Hepatocyte (in vitro differentiated cells): ENCODE results near the gene DPYSL3. TPM values are rescaled to one million over a fixed set of nuclear protein-coding genes. Genes with fewer than 3 reads are reported as not detected.

Experiments
- DNase-seq: peaks from one replicate; pipeline ENCODE4 v3.0.0-alpha.2; 2016; ENCODE audit warnings: low spot score
- H2AFZ ChIP-seq: fragments of 200-600 bp; sonication (generic); 2 replicates; pipeline ENCODE4 v1.6.0; 2016; ENCODE audit warnings: antibody characterized with exemption, mild to moderate bottlenecking
- H3K27ac ChIP-seq: fragments of 200-600 bp; sonication (generic); 2 replicates; pipeline ENCODE4 v1.5.1; 2016; ENCODE audit warnings: mild to moderate bottlenecking
- H3K27me3 ChIP-seq: fragments of 200-600 bp; sonication (generic); 2 replicates; pipeline ENCODE4 v1.6.1; 2016
- H3K36me3 ChIP-seq: fragments of 200-600 bp; sonication (generic); replicated peaks from 2 replicates; pipeline ENCODE4 v1.5.1; 2016; ENCODE audit warnings: low read depth; ENCODE audit not compliant: insufficient read depth
- H3K4me1 ChIP-seq: fragments of 200-600 bp; sonication (generic); 2 replicates; pipeline ENCODE4 v1.5.1; 2016; ENCODE audit warnings: mild to moderate bottlenecking, moderate library complexity; ENCODE audit not compliant: insufficient read depth
- H3K4me2 ChIP-seq: fragments of 200-600 bp; sonication (generic); 2 replicates; pipeline ENCODE4 v1.6.0; 2016
- H3K4me3 ChIP-seq: fragments of 200-600 bp; sonication (generic); 2 replicates; pipeline ENCODE4 v1.5.1; 2016; ENCODE audit warnings: mild to moderate bottlenecking
- H3K79me2 ChIP-seq: fragments of 200-600 bp; sonication (generic); 2 replicates; pipeline ENCODE4 v1.6.0; 2017; ENCODE audit warnings: mild to moderate bottlenecking
- H3K9me2 ChIP-seq: fragments of 200-600 bp; sonication (generic); replicated peaks from 2 replicates; pipeline ENCODE4 v1.6.0; 2017; ENCODE audit warnings: mild to moderate bottlenecking; ENCODE audit not compliant: insufficient read depth
- H3K9me3 ChIP-seq: fragments of 200-600 bp; sonication (generic); 2 replicates; pipeline ENCODE4 v1.5.1; 2016; ENCODE audit warnings: low read depth, mild to moderate bottlenecking
- H4K20me1 ChIP-seq: fragments of 200-600 bp; sonication (generic); 2 replicates; pipeline ENCODE4 v1.6.0; 2016; ENCODE audit warnings: mild to moderate bottlenecking; ENCODE audit not compliant: insufficient read depth, poor library complexity, severe bottlenecking
- CTCF ChIP-seq: fragments of 200-600 bp; sonication (generic); IDR thresholded peaks from 2 replicates; pipeline ENCODE4 v1.5.1; 2016; ENCODE audit warnings: antibody characterized with exemption, mild to moderate bottlenecking; ENCODE audit not compliant: poor library complexity
- EZH2 ChIP-seq: fragments of 200-600 bp; sonication (generic); IDR thresholded peaks from 2 replicates; pipeline ENCODE4 v1.6.1; 2016; ENCODE audit warnings: antibody characterized with exemption, mild to moderate bottlenecking, borderline replicate concordance
- EZH2phosphoT487 ChIP-seq: fragments of 200-600 bp; sonication (generic); IDR thresholded peaks from one replicate; pipeline ENCODE4 v1.6.1; 2018; ENCODE audit warnings: antibody characterized with exemption, mild to moderate bottlenecking, low read depth, moderate library complexity; ENCODE audit not compliant: unreplicated experiment, severe bottlenecking
- WGBS: methylation state at CpG from one replicate; pipeline ENCODE4 v1.1.6; 2016; ENCODE audit warnings: low lambda C conversion rate; ENCODE audit errors: missing lambda C conversion rate; 5-methylcytosine and 5-hydroxymethylcytosine counted together
- polyA plus RNA-seq: library from polyadenylated mRNA; unstranded; fragments of >200 nt; fragmentation: Nextera tagmentation; extraction: Ambion mirVana; gene quantifications from 2 replicates; pipeline ENCODE4 v1.2.1, GENCODE V29; 2016
- total RNA-seq: library from RNA; depleted of rRNA; stranded (reverse); fragments of >200 nt; gene quantifications from 2 replicates; pipeline ENCODE4 v1.2.3, GENCODE V29; 2014

Gene DPYSL3
- total and polyA plus RNA-seq, 2 experiments from 2014 or later = 35.7 to 78.0 TPM

- Histone ChIP-seq H2AFZ (no peak overlapping the region), H3K4me3 (no peak overlapping the region), H4K20me1 (no peaks in the 10 kb centered on the region), H3K4me1 (no peaks in the 10 kb centered on the region), H3K4me2 (no peak overlapping the region), H3K9me3 (no peaks in the 10 kb centered on the region), H3K27ac (no peak overlapping the region), H3K27me3 (peaks cover 20% of the 10 kb centered on the region), H3K36me3 (no peaks in the 10 kb centered on the region), H3K79me2 (no peaks in the 10 kb centered on the region), H3K9me2 (no peaks in the 10 kb centered on the region)
- 39% methylated on average over 1 of the region's 1 CpG for WGBS
- DNase-seq = no peak
- no peak for TF ChIP-seq CTCF
- no peak for TF ChIP-seq EZH2phosphoT487
- no peak for TF ChIP-seq EZH2
Measured at GRCh38 chr5:147519380-147519779, 9.5 kb upstream of the DPYSL3 start.

- H4K20me1 ChIP-seq = no peaks in the 10 kb centered on the region
- DNase-seq = no peak
- no peaks in the 10 kb centered on the region for H3K36me3 ChIP-seq
- no peaks in the 10 kb centered on the region for H3K79me2 ChIP-seq
- H3K4me2 ChIP-seq = no peak overlapping the region
- no peaks in the 10 kb centered on the region for H3K9me2 ChIP-seq
- H3K4me1 ChIP-seq = no peaks in the 10 kb centered on the region
- no peak overlapping the region for H2AFZ ChIP-seq
- no peak overlapping the region for H3K4me3 ChIP-seq
- WGBS = 92% methylated on average over 1 of the region's 1 CpG
- no peak overlapping the region for H3K27ac ChIP-seq
- no peaks in the 10 kb centered on the region for H3K9me3 ChIP-seq
- H3K27me3 ChIP-seq = peaks cover 12% of the 10 kb centered on the region
- TF ChIP-seq CTCF (no peak), EZH2phosphoT487 (no peak), EZH2 (no peak)
Measured at GRCh38 chr5:147517383-147517782, 7.5 kb upstream of the DPYSL3 start.

GRCh38 chr5:147515269-147515668, 5.4 kb upstream of the DPYSL3 start:
- no peak for TF ChIP-seq EZH2
- TF ChIP-seq CTCF = no peak
- TF ChIP-seq EZH2phosphoT487 = no peak
- no peak for DNase-seq
- 83% methylated on average over 7 of the region's 7 CpGs for WGBS
- Histone ChIP-seq H3K4me2 (no peak overlapping the region), H3K36me3 (no peaks in the 10 kb centered on the region), H2AFZ (no peak overlapping the region), H3K4me1 (peaks cover 1% of the 10 kb centered on the region), H3K9me3 (no peaks in the 10 kb centered on the region), H4K20me1 (no peaks in the 10 kb centered on the region), H3K9me2 (no peaks in the 10 kb centered on the region), H3K27ac (no peak overlapping the region), H3K79me2 (no peaks in the 10 kb centered on the region), H3K4me3 (no peak overlapping the region), H3K27me3 (peaks cover 22% of the 10 kb centered on the region)
